Common myeloid progenitor, CD34-positive (primary cell): ENCODE data around the gene RPS2.

Experiments used
- CTCF ChIA-PET: fragments of 350-600 bp; sonication (Branson Sonifier 250); formaldehyde crosslinking; loops from one replicate; lab custom pipeline; 2021; ENCODE audit warnings: antibody characterized with exemption; lab: Charles Lee
- POLR2A ChIA-PET: fragments of 350-600 bp; sonication (Branson Sonifier 250); formaldehyde crosslinking; loops from one replicate; lab custom pipeline; 2021; ENCODE audit warnings: antibody characterized with exemption; lab: Charles Lee
- DNase-seq, 3 donors: peaks; one replicate each; pipeline versions ENCODE4 v3.0.0 to v3.0.0-alpha.2; 2013
- H3K27ac ChIP-seq, 2 experiments: 1 replicate in 1 of 2; 2 replicates in 1 of 2; pipeline ENCODE4 v1.7.0; 2013; ENCODE audit warnings: inconsistent platforms in 2 of 2, low read length in 2 of 2, mild to moderate bottlenecking in 2 of 2, low read depth in 1 of 2, moderate library complexity in 1 of 2; ENCODE audit not compliant: severe bottlenecking in 2 of 2, insufficient read depth in 1 of 2, poor library complexity in 1 of 2
- H3K27me3 ChIP-seq, 5 experiments: replicated peaks in 2 of 5; 1 replicate in 3 of 5; 2 replicates in 2 of 5; pipeline versions ENCODE4 v1.6.1 to v1.7.0; 2013; ENCODE audit warnings: low read length in 4 of 5, mild to moderate bottlenecking in 2 of 5, moderate library complexity in 2 of 5, inconsistent platforms in 1 of 5; ENCODE audit not compliant: insufficient read depth in 5 of 5, control insufficient read depth in 4 of 5
- H3K36me3 ChIP-seq, 4 experiments: 1 replicate in 2 of 4; 2 replicates in 2 of 4; pipeline versions ENCODE4 v1.6.1 to v1.7.0; 2013; ENCODE audit warnings: low read length in 3 of 4, control low read depth in 1 of 4, mild to moderate bottlenecking in 1 of 4; ENCODE audit not compliant: control insufficient read depth in 4 of 4, insufficient read depth in 4 of 4
- H3K4me1 ChIP-seq, 4 experiments: 1 replicate in 3 of 4; 2 replicates in 1 of 4; pipeline versions ENCODE4 v1.6.1 to v1.7.1; 2013; ENCODE audit warnings: low read length in 3 of 4, mild to moderate bottlenecking in 3 of 4, control low read depth in 1 of 4, inconsistent platforms in 1 of 4, moderate library complexity in 1 of 4; ENCODE audit not compliant: control insufficient read depth in 4 of 4, insufficient read depth in 4 of 4; ENCODE audit errors: control extremely low read depth in 1 of 4
- H3K4me3 ChIP-seq, 7 experiments: 1 replicate in 4 of 7; 2 replicates in 3 of 7; pipeline versions ENCODE4 v1.5.1 to v1.7.0; 2013; ENCODE audit warnings: mild to moderate bottlenecking in 7 of 7, low read length in 6 of 7, moderate library complexity in 6 of 7, inconsistent platforms in 2 of 7, low read depth in 2 of 7, control low read depth in 1 of 7; ENCODE audit not compliant: insufficient read depth in 4 of 7, control insufficient read depth in 1 of 7; ENCODE audit errors: extremely low read depth in 1 of 7
- H3K9me3 ChIP-seq, 5 experiments: 1 replicate in 4 of 5; 2 replicates in 1 of 5; pipeline versions ENCODE4 v1.6.1 to v1.7.1; 2013; ENCODE audit warnings: low read length in 4 of 5, mild to moderate bottlenecking in 2 of 5, inconsistent platforms in 1 of 5, low read depth in 1 of 5, moderate library complexity in 1 of 5; ENCODE audit not compliant: control insufficient read depth in 4 of 5, insufficient read depth in 2 of 5; ENCODE audit errors: control extremely low read depth in 1 of 5
- whole genome bisulfite sequencing: methylation state at CpG from one replicate; pipeline ENCODE4 v1.1.5; 2013; ENCODE audit not compliant: insufficient coverage; 5-methylcytosine and 5-hydroxymethylcytosine counted together

RPS2 gene

DNA sequence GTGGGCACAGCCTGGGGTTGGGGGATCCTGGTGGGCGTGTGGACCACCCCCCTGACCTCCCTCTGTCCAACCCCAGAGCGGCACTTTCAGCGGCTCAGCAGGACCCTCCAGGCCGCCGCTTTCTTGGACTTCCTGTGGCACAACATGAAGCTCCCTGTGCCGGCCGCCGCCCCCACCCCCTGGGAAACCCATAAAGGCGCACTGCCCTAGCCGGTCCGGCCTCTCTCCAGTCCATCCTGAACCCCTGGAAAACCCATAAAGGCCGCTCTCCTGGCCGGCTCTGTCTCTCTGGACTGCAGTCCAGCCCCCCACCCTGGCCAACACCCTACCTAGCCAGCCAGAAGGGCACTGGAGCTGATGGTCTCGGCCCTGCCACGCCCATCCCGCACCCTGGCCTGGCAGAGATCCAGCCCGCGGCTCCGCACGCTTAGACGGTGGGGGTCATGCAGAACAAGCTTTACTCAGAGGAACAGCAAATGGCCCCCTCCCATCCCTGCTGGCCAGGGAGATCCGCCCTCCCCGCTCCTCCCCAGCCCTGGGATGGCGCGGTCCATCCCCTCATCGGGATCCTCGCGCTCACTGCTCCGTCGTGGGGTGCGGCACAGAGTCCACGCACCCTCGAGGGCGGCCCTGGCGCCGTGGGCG, 14.0 kb upstream of the RPS2 start:
- POLR2A ChIA-PET: no interaction called here
- Histone ChIP-seq H3K9me3 (peaks cover 0 to 3% (median 0%) of the 10 kb centered on the region in 5 experiments), H3K4me1 (peaks cover 0 to 19% (median 12%) of the 10 kb centered on the region in 4 experiments), H3K4me3 (no peak overlapping the region), H3K36me3 (peaks cover 2 to 49% (median 37%) of the 10 kb centered on the region in 4 experiments), H3K27me3 (peaks cover 0 to 63% (median 33%) of the 10 kb centered on the region in 5 experiments), H3K27ac (no peak overlapping the region)
- 97% methylated on average over 23 of the region's 37 CpGs for WGBS
- CTCF ChIA-PET: interaction anchor here (1.2 kb wide), 1 partner anchor 27 kb away, joined by 3 read pairs; no protein-coding TSS in a partner anchor
- no peak for DNase-seq

DNA sequence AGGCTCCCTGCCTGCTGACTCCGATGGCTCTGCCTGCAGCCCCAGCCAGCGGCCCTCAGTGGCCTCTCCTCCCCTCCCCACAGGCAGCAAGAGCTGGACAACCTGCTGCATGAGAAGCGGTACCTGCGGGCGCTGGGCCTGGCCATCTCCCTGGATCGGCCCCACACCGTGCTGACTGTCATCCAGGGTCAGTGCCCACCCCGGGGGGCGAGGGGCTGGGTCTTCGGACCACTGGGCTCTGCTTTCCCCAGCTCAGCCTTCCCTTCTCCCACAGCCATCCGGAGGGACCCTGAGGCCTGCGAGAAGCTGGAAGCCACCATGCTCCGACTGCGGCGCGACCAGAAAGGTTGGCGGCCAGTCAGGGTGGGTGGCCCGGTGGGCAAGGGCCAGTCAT, 13.2 kb upstream of the RPS2 start:
- peaks cover 0 to 3% (median 0%) of the 10 kb centered on the region in 5 experiments for H3K9me3 ChIP-seq
- WGBS: 99% methylated on average over 16 of the region's 18 CpGs
- H3K4me1 ChIP-seq: peaks cover 0 to 13% (median 9%) of the 10 kb centered on the region in 4 experiments
- peaks cover 2 to 49% (median 37%) of the 10 kb centered on the region in 4 experiments for H3K36me3 ChIP-seq
- ChIA-PET CTCF (interaction anchor here (1.2 kb wide), 1 partner anchor 28 kb away, joined by 3 read pairs; no protein-coding TSS in a partner anchor), POLR2A (no interaction called here)
- no peak for DNase-seq
- peaks cover 0 to 56% (median 28%) of the 10 kb centered on the region in 5 experiments for H3K27me3 ChIP-seq
- no peak overlapping the region for H3K27ac ChIP-seq
- H3K4me3 ChIP-seq: no peak overlapping the region

DNA sequence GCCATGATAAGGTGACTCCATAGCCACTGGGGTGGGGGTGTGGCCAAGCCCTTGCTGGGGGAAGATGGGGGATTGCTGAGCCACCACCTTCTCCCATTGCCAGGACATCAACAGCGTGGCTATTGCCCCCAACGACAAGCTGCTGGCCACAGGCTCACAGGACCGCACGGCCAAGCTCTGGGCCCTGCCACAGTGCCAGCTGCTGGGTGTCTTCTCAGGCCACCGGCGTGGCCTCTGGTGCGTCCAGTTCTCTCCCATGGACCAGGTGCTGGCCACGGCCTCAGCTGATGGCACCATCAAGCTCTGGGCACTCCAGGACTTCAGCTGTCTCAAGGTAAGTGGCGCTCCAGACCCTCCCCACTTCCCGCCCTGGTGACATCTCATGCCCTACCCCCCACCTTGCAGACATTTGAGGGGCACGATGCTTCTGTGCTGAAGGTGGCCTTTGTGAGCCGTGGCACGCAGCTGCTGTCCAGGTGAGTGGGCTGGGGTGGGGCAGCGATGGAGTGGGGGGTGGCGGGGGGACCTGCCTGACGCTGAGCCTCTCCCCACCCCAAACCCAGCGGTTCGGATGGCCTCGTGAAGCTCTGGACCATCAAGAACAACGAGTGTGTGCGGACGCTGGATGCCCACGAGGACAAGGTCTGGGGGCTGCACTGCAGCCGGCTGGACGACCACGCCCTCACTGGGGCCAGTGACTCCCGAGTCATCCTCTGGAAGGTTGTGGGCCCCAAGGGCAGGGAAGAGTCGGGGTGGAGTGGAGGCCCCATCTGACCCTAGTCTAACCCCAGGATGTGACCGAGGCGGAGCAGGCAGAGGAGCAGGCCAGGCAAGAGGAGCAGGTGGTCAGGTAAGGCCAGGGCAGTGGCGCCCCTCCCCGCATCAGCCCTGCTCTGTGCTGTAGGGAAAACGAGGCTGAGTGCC, 12.6 kb upstream of the RPS2 start:
- Histone ChIP-seq H3K9me3 (peaks cover 0 to 3% (median 0%) of the 10 kb centered on the region in 5 experiments), H3K36me3 (peaks cover 2 to 49% (median 37%) of the 10 kb centered on the region in 4 experiments), H3K27me3 (peaks cover 0 to 49% (median 22%) of the 10 kb centered on the region in 5 experiments), H3K4me3 (no peak overlapping the region), H3K4me1 (peaks cover 0 to 17% (median 15%) of the 10 kb centered on the region in 4 experiments), H3K27ac (no peak overlapping the region)
- no peak for DNase-seq
- CTCF ChIA-PET: interaction anchor here (1.1 to 1.6 kb wide), 3 partner anchors 26 to 48 kb away, joined by 3 to 6 read pairs (median 3); no protein-coding TSS in a partner anchor
- POLR2A ChIA-PET: no interaction called here
- 95% methylated on average over 32 of the region's 33 CpGs for WGBS

GRCh38 chr16:1976216-1976520, 11.5 kb upstream of the RPS2 start:
- Histone ChIP-seq H3K4me3 (no peak overlapping the region), H3K27me3 (peaks cover 0 to 39% (median 13%) of the 10 kb centered on the region in 5 experiments), H3K36me3 (peaks cover 2 to 49% (median 37%) of the 10 kb centered on the region in 4 experiments), H3K27ac (no peak overlapping the region), H3K4me1 (peaks cover 0 to 25% (median 21%) of the 10 kb centered on the region in 4 experiments), H3K9me3 (peaks cover 0 to 3% (median 0%) of the 10 kb centered on the region in 5 experiments)
- 96% methylated on average over 8 of the region's 8 CpGs for WGBS
- ChIA-PET CTCF (interaction anchor here (1.1 to 1.6 kb wide), 2 partner anchors 28 to 47 kb away, joined by 3 to 6 read pairs; no protein-coding TSS in a partner anchor), POLR2A (interaction anchor here (1.4 kb wide), 1 partner anchor 11 kb away, joined by 6 read pairs; the partner anchor contains the start of gene RPS2)
- DNase-seq: no peak

- Histone ChIP-seq H3K4me1 (peaks cover 0 to 28% (median 26%) of the 10 kb centered on the region in 4 experiments), H3K9me3 (peaks cover 0 to 3% (median 0%) of the 10 kb centered on the region in 5 experiments), H3K36me3 (peaks cover 2 to 49% (median 37%) of the 10 kb centered on the region in 4 experiments), H3K4me3 (no peak overlapping the region), H3K27ac (no peak overlapping the region), H3K27me3 (peaks cover 0 to 33% (median 10%) of the 10 kb centered on the region in 5 experiments)
- no peak for DNase-seq
- ChIA-PET POLR2A (interaction anchor here (1.4 kb wide), 1 partner anchor 11 kb away, joined by 6 read pairs; the partner anchor contains the start of gene RPS2), CTCF (interaction anchor here (1.6 kb wide), 1 partner anchor 28 kb away, joined by 6 read pairs; no protein-coding TSS in a partner anchor)
- 97% methylated on average over 25 of the region's 33 CpGs for WGBS
These were observed 11.0 kb upstream of the RPS2 start for GRCh38 chr16:1975432-1976215.
